Measurements from ENCODE around the gene CLIC6.
A peak's percentile ranks its signal among the peaks of the same experiment; 100 is the strongest.
"Not testable (repeated sequence)": the region's sequence is repeated elsewhere in the genome, so short reads cannot be mapped to it uniquely, and the experiment has no call there.

The CLIC6 gene

GRCh38 chr21:34653522-34653921 is 15.3 kb upstream of the CLIC6 start:
- DNase-seq (ENCODE audit: low read depth), result no peak

GRCh38 chr21:34661848-34662247 is 6.9 kb upstream of the CLIC6 start:
- no peak for DNase-seq (ENCODE audit: low read depth)

GRCh38 chr21:34667761-34668160 is 1.0 kb upstream of the CLIC6 start:
- no peak for DNase-seq (ENCODE audit: low read depth)

GRCh38 chr21:34669149-34669879 is 520 bp downstream of the CLIC6 start:
- peak; percentile 25 for DNase-seq (ENCODE audit: low read depth)

GRCh38 chr21:34669880-34670219 is 1.1 kb downstream of the CLIC6 start:
- not testable (repeated sequence) for DNase-seq (ENCODE audit: low read depth)

- DNase-seq (ENCODE audit: low read depth), result no peak
Measured at GRCh38 chr21:34670220-34670961, 1.6 kb downstream of the CLIC6 start.

- no peak for DNase-seq (ENCODE audit: low read depth)
Measured at GRCh38 chr21:34670962-34671348, 2.2 kb downstream of the CLIC6 start.

GRCh38 chr21:34671462-34671861 is 2.7 kb downstream of the CLIC6 start:
- DNase-seq (ENCODE audit: low read depth), result no peak

GRCh38 chr21:34671891-34672290 is 3.1 kb downstream of the CLIC6 start:
- DNase-seq (ENCODE audit: low read depth), result no peak

- no peak for DNase-seq (ENCODE audit: low read depth)
Measured at GRCh38 chr21:34673006-34673405, 4.2 kb downstream of the CLIC6 start.

GRCh38 chr21:34674468-34674867 is 5.7 kb downstream of the CLIC6 start:
- no peak for DNase-seq (ENCODE audit: low read depth)

GRCh38 chr21:34675871-34676270 is 7.1 kb downstream of the CLIC6 start:
- no peak for DNase-seq (ENCODE audit: low read depth)

- no peak for DNase-seq (ENCODE audit: low read depth)
Measured at GRCh38 chr21:34679051-34679450, 10.3 kb downstream of the CLIC6 start.

- no peak for DNase-seq (ENCODE audit: low read depth)
Measured at GRCh38 chr21:34684174-34684876, 15.5 kb downstream of the CLIC6 start.

GRCh38 chr21:34687065-34687464 is 18.3 kb downstream of the CLIC6 start:
- no peak for DNase-seq (ENCODE audit: low read depth)

- no peak for DNase-seq (ENCODE audit: low read depth)
Measured at GRCh38 chr21:34687745-34688144, 19.0 kb downstream of the CLIC6 start.

- no peak for DNase-seq (ENCODE audit: low read depth)
Measured at GRCh38 chr21:34688145-34688544, 19.4 kb downstream of the CLIC6 start.

GRCh38 chr21:34688715-34689114 is 19.9 kb downstream of the CLIC6 start:
- DNase-seq (ENCODE audit: low read depth), result no peak

GRCh38 chr21:34690041-34690792 is 21.4 kb downstream of the CLIC6 start:
- DNase-seq (ENCODE audit: low read depth), result no peak

GRCh38 chr21:34690793-34691175 is 22.0 kb downstream of the CLIC6 start:
- DNase-seq (ENCODE audit: low read depth), result no peak

- no peak for DNase-seq (ENCODE audit: low read depth)
Measured at GRCh38 chr21:34691390-34692032, 22.7 kb downstream of the CLIC6 start.

GRCh38 chr21:34692458-34693020 is 23.7 kb downstream of the CLIC6 start:
- DNase-seq (ENCODE audit: low read depth), result no peak

All from activated T-cell treated with anti-CD3 and anti-CD28 coated beads for 48 hours (primary cell).